Vagina (tissue), 2 donors: ENCODE data around the gene B4GALT3.
A peak's percentile ranks its signal among the peaks of the same experiment; 100 is the strongest.

Source experiments
- CTCF ChIP-seq, 3 experiments: fragments of 450-650 bp in 2 of 3; fragments of 200-600 bp in 1 of 3; sonication (generic) in 1 of 3; IDR thresholded peaks; one replicate each; pipeline ENCODE4 v1.5.1; 2017 to 2019; ENCODE audit warnings: antibody characterized with exemption in 3 of 3, mild to moderate bottlenecking in 2 of 3, moderate library complexity in 2 of 3
- POLR2A ChIP-seq, 2 donors: fragments of 450-650 bp; IDR thresholded peaks; one replicate each; pipeline ENCODE4 v1.6.1; 2017; ENCODE audit warnings: antibody characterized with exemption in 2 of 2, mild to moderate bottlenecking in 2 of 2, moderate library complexity in 2 of 2
- POLR2AphosphoS5 ChIP-seq, 2 donors: sonication (generic); formaldehyde crosslinking; IDR thresholded peaks; one replicate each; pipeline ENCODE4 v1.9.0; 2017; ENCODE audit warnings: antibody characterized with exemption in 2 of 2, mild to moderate bottlenecking in 2 of 2, low read depth in 1 of 2; ENCODE audit not compliant: insufficient read depth in 1 of 2

- no peak for TF ChIP-seq CTCF (IDR thresholded peaks at IDR 0.05)
- peak in 1 of 2 donors; percentile 46 for TF ChIP-seq POLR2AphosphoS5 (IDR thresholded peaks at IDR 0.05; ENCODE audit: insufficient read depth in 1 of 2, low read depth in 1 of 2)
- TF ChIP-seq POLR2A (IDR thresholded peaks at IDR 0.05): no peak
Observed at GRCh38 chr1:161193561-161194235, 16.4 kb upstream of the B4GALT3 start.
